ENCODE data around the gene DAG1. TPM values are rescaled to one million over a fixed set of nuclear protein-coding genes. Genes with fewer than 3 reads are reported as not detected.

Gene DAG1
- total RNA-seq (2022; extraction: Qiagen RNA extraction), result 47.6 to 60.8 TPM (median 57.1 TPM) in 5 replicates

DNA sequence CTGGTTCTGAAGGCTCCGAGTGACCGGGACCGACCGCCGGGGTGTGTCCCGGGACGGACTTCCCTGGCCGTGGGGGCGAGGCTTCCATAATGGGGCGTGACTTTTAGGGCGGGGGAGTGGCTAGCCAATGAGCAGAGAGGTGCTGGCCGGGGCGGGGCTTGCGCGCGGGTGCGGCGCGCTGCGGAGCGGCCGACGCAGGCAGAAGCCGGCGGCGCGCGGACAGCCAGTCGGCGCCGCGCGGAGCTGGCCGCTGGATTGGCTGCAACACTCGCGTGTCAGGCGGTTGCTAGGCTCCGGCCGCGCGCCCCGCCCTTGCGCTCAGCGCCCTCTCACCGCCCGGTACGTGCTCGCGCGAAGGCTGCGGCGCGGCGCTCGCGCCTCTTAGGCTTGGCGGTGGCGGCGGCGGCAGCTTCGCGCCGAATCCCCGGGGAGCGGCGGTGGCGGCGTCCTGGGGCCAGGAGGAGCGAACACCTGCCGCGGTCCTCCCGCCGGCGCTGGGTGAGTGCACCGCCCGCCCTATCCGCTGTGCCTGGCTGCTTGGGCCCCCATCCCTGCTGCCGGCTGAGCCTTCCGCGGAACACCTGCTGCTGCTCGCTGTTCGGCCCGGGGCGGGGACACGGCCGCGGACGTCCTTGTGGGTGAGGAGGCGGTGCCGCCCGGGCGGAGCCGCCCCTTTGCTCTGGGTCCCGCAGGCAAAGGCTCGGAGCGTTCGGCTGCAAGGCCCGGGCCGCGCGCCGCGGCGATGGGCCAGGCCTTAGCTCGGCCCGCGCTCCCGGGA, at the start of gene DAG1:
DAG1 (plus strand) TSS at position 332 of the 778 bp plus-strand sequence. CDS start 40,268 bp downstream, outside the sequence.

GRCh38 chr3:49422379-49423248, 47.5 kb upstream of the DAG1 start, which contains the start of gene AMT:
TSS of gene AMT (minus strand) at chr3:49422473. CDS start at chr3:49422450, 23 bp downstream.

GRCh38 chr3:49553692-49554632, 83.9 kb downstream of the DAG1 start, which contains the start of gene BSN:
TSS of gene BSN (plus strand) at chr3:49554477. CDS start at chr3:49554603, 126 bp downstream.

Other genes with a start within 250 kb of the DAG1 start
- gene C3orf62, start 193.0 kb upstream of the DAG1 start, total RNA-seq (2022; extraction: Qiagen RNA extraction), result 1.5 to 2.5 TPM (median 1.8 TPM) in 5 replicates
- 11.4 to 15.4 TPM (median 13.8 TPM) in 5 replicates for gene USP4, start 130.2 kb upstream of the DAG1 start, total RNA-seq (2022; extraction: Qiagen RNA extraction)
- 262 to 306 TPM (median 293 TPM) in 5 replicates for gene GPX1, start 111.9 kb upstream of the DAG1 start, total RNA-seq (2022; extraction: Qiagen RNA extraction)
- 449 to 503 TPM (median 464 TPM) in 5 replicates for gene RHOA, start 58.3 kb upstream of the DAG1 start, total RNA-seq (2022; extraction: Qiagen RNA extraction)
- 21.0 to 25.1 TPM (median 22.6 TPM) in 5 replicates for gene TCTA, start 57.8 kb upstream of the DAG1 start, total RNA-seq (2022; extraction: Qiagen RNA extraction)
- gene AMT, start 47.8 kb upstream of the DAG1 start, total RNA-seq (2022; extraction: Qiagen RNA extraction), result 0.28 to 0.73 TPM (median 0.44 TPM) in 4 of 5 replicates, not detected in the other
- gene NICN1, start 40.9 kb upstream of the DAG1 start, total RNA-seq (2022; extraction: Qiagen RNA extraction), result 5.6 to 7.3 TPM (median 5.6 TPM) in 5 replicates
- gene BSN, start 84.2 kb downstream of the DAG1 start, total RNA-seq (2022; extraction: Qiagen RNA extraction), result 0.09 to 0.41 TPM (median 0.13 TPM) in 5 replicates
- gene APEH, start 204.1 kb downstream of the DAG1 start, total RNA-seq (2022; extraction: Qiagen RNA extraction), result 59.7 to 71.2 TPM (median 63.7 TPM) in 5 replicates
- 1.3 to 1.9 TPM (median 1.6 TPM) in 5 replicates for gene MST1, start 219.2 kb downstream of the DAG1 start, total RNA-seq (2022; extraction: Qiagen RNA extraction)
- gene RNF123, start 219.3 kb downstream of the DAG1 start, total RNA-seq (2022; extraction: Qiagen RNA extraction), result 10.2 to 16.4 TPM (median 14.9 TPM) in 5 replicates
- 0.17 to 1.5 TPM (median 0.82 TPM) in 5 replicates for gene AMIGO3, start 249.4 kb downstream of the DAG1 start, total RNA-seq (2022; extraction: Qiagen RNA extraction)